Activated naive CD8-positive, alpha-beta T cell treated with anti-CD3 and anti-CD28 coated beads for 36 hours (primary cell): ENCODE results near the gene IGFBP1. TPM values are rescaled to one million over a fixed set of nuclear protein-coding genes. Genes with fewer than 3 reads are reported as not detected.
"Not testable (repeated sequence)": the region's sequence is repeated elsewhere in the genome, so short reads cannot be mapped to it uniquely, and the experiment has no call there.

Experiments
- DNase-seq: peaks from one replicate; pipeline ENCODE4 v3.0.0; 2021
- H3K27ac Mint-ChIP-seq: one replicate; pipeline ENCODE4 v1.8.0; 2022; ENCODE audit warnings: mild to moderate bottlenecking, moderate library complexity, mixed read lengths
- H3K27me3 Mint-ChIP-seq: one replicate; pipeline ENCODE4 v1.8.0; 2022; ENCODE audit warnings: mild to moderate bottlenecking, mixed read lengths
- H3K36me3 Mint-ChIP-seq: one replicate; pipeline ENCODE4 v1.8.0; 2021; ENCODE audit warnings: mild to moderate bottlenecking, mixed read lengths
- H3K4me1 Mint-ChIP-seq: one replicate; pipeline ENCODE4 v1.8.0; 2021; ENCODE audit warnings: mixed read lengths
- H3K4me3 Mint-ChIP-seq: one replicate; pipeline ENCODE4 v1.8.0; 2022; ENCODE audit warnings: mild to moderate bottlenecking, moderate library complexity, mixed read lengths
- H3K9me3 Mint-ChIP-seq: one replicate; pipeline ENCODE4 v1.8.0; 2022; ENCODE audit warnings: mixed read lengths
- total RNA-seq, 2 experiments: library from RNA; stranded (reverse); gene quantifications; one replicate each; pipeline ENCODE4 v1.2.3, GENCODE V29; 2021

Gene IGFBP1
- total RNA-seq, 2 experiments from 2014 or later = not detected

- Mint-ChIP-seq H3K9me3 (no peaks in the 10 kb centered on the region), H3K4me3 (no peak overlapping the region), H3K27me3 (peaks cover 12% of the 10 kb centered on the region), H3K4me1 (peaks cover 9% of the 10 kb centered on the region), H3K27ac (peak overlapping the region; percentile 15), H3K36me3 (no peaks in the 10 kb centered on the region)
- DNase-seq = no peak
These were observed 39.4 kb downstream of the IGFBP1 start for GRCh38 chr7:45927721-45928120.

- DNase-seq = no peak
- Mint-ChIP-seq H3K9me3 (no peaks in the 10 kb centered on the region), H3K27me3 (no peaks in the 10 kb centered on the region), H3K4me3 (no peak overlapping the region), H3K4me1 (peaks cover 2% of the 10 kb centered on the region), H3K36me3 (no peaks in the 10 kb centered on the region), H3K27ac (no peak overlapping the region)
These were observed 42.7 kb downstream of the IGFBP1 start for GRCh38 chr7:45930967-45931366.

DNA sequence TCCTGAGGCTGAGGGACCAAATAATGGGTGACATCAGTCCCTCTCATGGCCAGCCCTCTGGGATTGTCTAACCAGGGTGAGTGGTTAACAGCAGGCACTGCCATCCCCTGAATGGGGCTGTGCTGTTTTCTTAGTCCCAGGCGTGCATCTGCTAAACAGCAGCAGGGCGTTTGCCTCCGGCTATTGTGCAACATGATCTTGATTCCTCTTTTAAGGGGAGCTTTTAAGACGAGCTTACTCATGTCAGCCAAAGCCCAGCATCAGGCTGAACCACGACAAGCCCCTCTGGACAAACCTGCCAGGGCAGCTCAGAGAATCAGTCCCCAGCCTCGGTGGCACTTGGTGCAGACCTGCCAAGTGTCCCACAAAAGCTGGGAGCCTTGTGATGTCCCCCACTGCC lies 49.0 kb downstream of the IGFBP1 start:
- Mint-ChIP-seq H3K4me1 (peaks cover 5% of the 10 kb centered on the region), H3K4me3 (no peak overlapping the region), H3K9me3 (peaks cover 6% of the 10 kb centered on the region), H3K27ac (no peak overlapping the region), H3K27me3 (peaks cover 7% of the 10 kb centered on the region), H3K36me3 (no peaks in the 10 kb centered on the region)
- no peak for DNase-seq

DNA sequence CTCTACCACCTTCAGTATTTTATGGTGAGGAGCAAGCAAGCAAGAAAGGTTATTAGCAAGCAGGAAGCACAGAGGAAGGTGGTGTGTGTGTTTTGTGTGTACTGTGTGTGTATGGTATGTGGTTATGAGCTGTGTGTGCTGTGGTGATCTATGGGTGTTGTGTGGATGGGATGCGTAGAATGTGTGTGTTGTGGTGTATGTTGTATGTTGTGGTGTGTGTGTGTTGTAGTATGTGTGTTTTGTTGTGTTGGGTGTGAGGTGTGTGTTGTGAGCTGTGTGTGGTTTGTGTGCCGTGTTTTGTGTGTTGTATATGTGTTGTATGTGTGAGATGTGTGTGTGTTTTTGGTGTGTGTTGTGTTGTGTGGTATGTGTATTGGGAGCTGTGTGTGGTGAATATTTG lies 49.6 kb downstream of the IGFBP1 start:
- Mint-ChIP-seq H3K9me3 (peaks cover 6% of the 10 kb centered on the region), H3K4me3 (no peak overlapping the region), H3K36me3 (no peaks in the 10 kb centered on the region), H3K27ac (no peak overlapping the region), H3K4me1 (peaks cover 6% of the 10 kb centered on the region), H3K27me3 (peaks cover 7% of the 10 kb centered on the region)
- no peak for DNase-seq

DNA sequence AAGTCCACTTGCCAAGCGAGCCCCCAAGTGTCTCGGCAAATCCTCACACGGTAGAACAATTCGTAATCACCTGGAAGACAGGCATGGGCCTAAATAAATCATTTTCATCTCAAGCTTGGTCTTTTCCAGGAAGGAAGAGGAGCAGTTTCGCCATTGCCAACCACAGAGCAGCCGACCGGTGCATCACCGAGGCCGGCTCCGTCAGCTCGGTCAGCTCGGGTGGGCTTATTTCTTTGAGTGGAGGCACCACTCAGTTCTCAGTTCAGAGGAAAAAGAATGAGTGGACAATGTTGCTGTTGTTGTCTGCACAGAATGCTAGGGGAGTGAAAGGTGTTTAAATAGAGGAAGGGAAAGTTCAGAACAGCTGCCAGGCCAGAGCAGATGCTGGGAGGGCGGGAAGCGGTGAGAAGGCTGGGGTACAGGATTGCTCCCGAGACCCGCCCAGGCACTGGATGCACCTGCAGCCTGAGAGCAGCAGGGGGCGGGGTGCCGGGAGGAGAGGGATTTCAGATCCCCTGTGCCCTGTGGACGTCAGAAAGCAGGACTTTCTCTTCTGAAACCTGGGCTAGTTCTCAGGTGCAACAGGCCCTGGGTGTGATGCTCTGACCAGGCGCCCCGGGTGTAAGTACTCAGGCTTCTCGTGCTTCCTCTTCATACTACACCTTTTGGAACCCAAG lies 50.5 kb downstream of the IGFBP1 start:
- Mint-ChIP-seq H3K27ac (no peak overlapping the region), H3K9me3 (peaks cover 6% of the 10 kb centered on the region), H3K36me3 (no peaks in the 10 kb centered on the region), H3K27me3 (peaks cover 7% of the 10 kb centered on the region), H3K4me3 (no peak overlapping the region), H3K4me1 (peaks cover 12% of the 10 kb centered on the region)
- DNase-seq = no peak

GRCh38 chr7:45939574-45939973 lies 51.3 kb downstream of the IGFBP1 start:
- Mint-ChIP-seq H3K4me1 (peaks cover 15% of the 10 kb centered on the region), H3K4me3 (no peak overlapping the region), H3K9me3 (peaks cover 6% of the 10 kb centered on the region), H3K36me3 (no peaks in the 10 kb centered on the region), H3K27me3 (peaks cover 7% of the 10 kb centered on the region), H3K27ac (no peak overlapping the region)
- DNase-seq = no peak

GRCh38 chr7:45940237-45940781 lies 52.0 kb downstream of the IGFBP1 start:
- peak overlapping the region; percentile 79 for H3K4me3 Mint-ChIP-seq
- not testable (repeated sequence) for H3K9me3 Mint-ChIP-seq, H3K27me3 Mint-ChIP-seq, H3K36me3 Mint-ChIP-seq
- DNase-seq = peak; percentile 53
- peak overlapping the region; percentile 84 for H3K27ac Mint-ChIP-seq
- H3K4me1 Mint-ChIP-seq = peaks cover 15% of the 10 kb centered on the region

- H3K27me3 Mint-ChIP-seq = peaks cover 7% of the 10 kb centered on the region
- H3K27ac Mint-ChIP-seq = peak overlapping the region; percentile 84
- no peak for DNase-seq
- peaks cover 6% of the 10 kb centered on the region for H3K9me3 Mint-ChIP-seq
- H3K36me3 Mint-ChIP-seq = no peaks in the 10 kb centered on the region
- H3K4me3 Mint-ChIP-seq = peak overlapping the region; percentile 79
- peaks cover 15% of the 10 kb centered on the region for H3K4me1 Mint-ChIP-seq
These were observed 52.7 kb downstream of the IGFBP1 start for GRCh38 chr7:45940939-45941338.

Other genes with a start within 250 kb of the IGFBP1 start
- gene CCDC201, start 15.4 kb upstream of the IGFBP1 start, total RNA-seq = not detected
- under 1 TPM; 0.33 to 0.50 TPM for gene IGFBP3, start 32.8 kb downstream of the IGFBP1 start, total RNA-seq